Measurements from ENCODE around the gene FOXL1. TPM values are rescaled to one million over a fixed set of nuclear protein-coding genes. Genes with fewer than 3 reads are reported as not detected.
A peak's percentile ranks its signal among the peaks of the same experiment; 100 is the strongest.

The FOXL1 gene
- total and polyA plus RNA-seq, 9 of the 15 experiments (the other 6 are each of a cell fraction or from before 2014, with no cell fraction given) = not detected

GRCh38 chr16:86554917-86555703 lies 23.2 kb upstream of the FOXL1 start, which contains the start of gene MTHFSD (continued):
- TF ChIP-seq AFF4 (CRISPR knock-in tag; IDR thresholded peaks at IDR 0.05) (no peak), JUNB (CRISPR knock-in tag; conservative IDR thresholded peaks at IDR 0.05) (peak; percentile 82), TEAD1 (CRISPR knock-in tag; IDR thresholded peaks at IDR 0.05) (no peak), PKNOX1 (IDR thresholded peaks at IDR 0.05) (no peak), NCOA6 (IDR thresholded peaks at IDR 0.05) (no peak), LEF1 (IDR thresholded peaks at IDR 0.05) (no peak), ZBTB2 (IDR thresholded peaks at IDR 0.05) (peak; percentile 97), HEY1 (CRISPR knock-in tag; IDR thresholded peaks at IDR 0.05; ENCODE audit: borderline replicate concordance) (no peak), E2F5 (CRISPR knock-in tag; IDR thresholded peaks at IDR 0.05) (no peak), ZNF77 (CRISPR knock-in tag; IDR thresholded peaks at IDR 0.05) (no peak)

Measured in K562 (cell line).